Activated T-cell treated with anti-CD3 and anti-CD28 coated beads, Interleukin-2, amount 50 U/mL, for 24 hours (primary cell): ENCODE measurements around the gene SLTM.
A peak's percentile ranks its signal among the peaks of the same experiment; 100 is the strongest.
"Not testable (repeated sequence)": the region's sequence is repeated elsewhere in the genome, so short reads cannot be mapped to it uniquely, and the experiment has no call there.

Experiments
- DNase-seq: peaks from one replicate; pipeline ENCODE4 v3.0.0-alpha.2; 2020
- H3K27ac Mint-ChIP-seq: 2 replicates; pipeline ENCODE4 v1.8.0; 2020; ENCODE audit warnings: mild to moderate bottlenecking, mixed read lengths
- H3K27me3 Mint-ChIP-seq: 2 replicates; pipeline ENCODE4 v1.8.0; 2020; ENCODE audit warnings: mixed read lengths
- H3K36me3 Mint-ChIP-seq: 2 replicates; pipeline ENCODE4 v1.8.0; 2020; ENCODE audit warnings: low read depth, mixed read lengths
- H3K4me1 Mint-ChIP-seq: 2 replicates; pipeline ENCODE4 v1.8.0; 2020; ENCODE audit warnings: low read depth, mixed read lengths
- H3K4me3 Mint-ChIP-seq: 2 replicates; pipeline ENCODE4 v1.8.0; 2020; ENCODE audit warnings: mild to moderate bottlenecking, moderate library complexity, mixed read lengths
- H3K9me3 Mint-ChIP-seq: 2 replicates; pipeline ENCODE4 v1.8.0; 2020; ENCODE audit warnings: mixed read lengths

The SLTM gene

DNA sequence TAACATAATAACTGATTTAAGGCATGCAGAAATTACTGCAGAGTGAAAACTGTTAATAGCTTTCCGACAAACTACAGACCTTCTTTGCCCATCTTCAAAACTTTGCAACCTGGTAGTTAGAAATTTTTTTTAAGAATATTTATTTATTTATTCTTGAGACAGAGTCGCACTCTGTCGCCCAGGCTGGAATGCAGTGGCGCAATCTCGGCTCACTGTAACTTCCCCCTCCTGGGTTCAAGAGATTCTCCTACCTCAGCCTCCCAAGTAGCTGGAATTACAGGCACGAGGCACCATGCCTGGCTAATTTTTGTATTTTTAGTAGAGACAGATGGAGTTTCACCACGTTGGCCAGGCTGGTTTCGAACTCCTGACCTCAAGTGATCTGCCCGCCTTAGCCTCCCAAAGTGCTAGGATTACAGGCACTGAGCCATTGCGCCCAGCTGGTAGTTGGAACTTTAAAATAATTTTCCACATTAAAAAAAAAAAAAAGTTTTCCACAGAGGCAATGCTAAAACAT, 15.8 kb downstream of the SLTM start:
- H3K9me3 Mint-ChIP-seq, H3K27ac Mint-ChIP-seq, DNase-seq, H3K4me3 Mint-ChIP-seq, H3K27me3 Mint-ChIP-seq: not testable (repeated sequence)
- peaks cover 35% of the 10 kb centered on the region for H3K4me1 Mint-ChIP-seq
- H3K36me3 Mint-ChIP-seq = peaks cover 72% of the 10 kb centered on the region

- Mint-ChIP-seq H3K27me3 (no peaks in the 10 kb centered on the region), H3K4me1 (peaks cover 35% of the 10 kb centered on the region), H3K4me3 (no peak overlapping the region), H3K9me3 (no peaks in the 10 kb centered on the region), H3K36me3 (peaks cover 79% of the 10 kb centered on the region), H3K27ac (no peak overlapping the region)
- DNase-seq = no peak
These were observed 16.5 kb downstream of the SLTM start for GRCh38 chr15:58916962-58917361.

DNA sequence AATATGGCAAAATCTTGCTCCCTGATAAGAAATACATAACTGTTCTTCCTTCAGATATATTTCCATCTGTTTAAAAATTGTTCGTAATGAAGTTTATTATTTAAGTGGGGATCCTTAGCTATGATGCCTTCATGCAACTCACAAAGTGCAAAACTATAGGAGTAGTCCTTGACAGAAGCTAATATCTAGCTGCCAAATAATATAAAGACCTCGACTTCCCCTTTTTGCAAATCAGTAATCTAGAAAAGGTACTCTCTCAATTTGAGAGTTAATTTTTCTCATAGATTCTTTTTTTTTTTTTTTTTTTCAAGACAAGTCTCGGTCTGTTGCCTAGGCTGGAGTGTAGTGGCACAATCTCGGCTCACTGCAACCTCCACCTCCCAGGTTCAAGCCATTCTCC, 23.0 kb downstream of the SLTM start:
- peaks cover 60% of the 10 kb centered on the region for H3K4me1 Mint-ChIP-seq
- H3K27me3 Mint-ChIP-seq = no peaks in the 10 kb centered on the region
- H3K36me3 Mint-ChIP-seq = peaks cover 91% of the 10 kb centered on the region
- no peak for DNase-seq
- no peak overlapping the region for H3K27ac Mint-ChIP-seq
- no peak overlapping the region for H3K4me3 Mint-ChIP-seq
- H3K9me3 Mint-ChIP-seq = no peaks in the 10 kb centered on the region

DNA sequence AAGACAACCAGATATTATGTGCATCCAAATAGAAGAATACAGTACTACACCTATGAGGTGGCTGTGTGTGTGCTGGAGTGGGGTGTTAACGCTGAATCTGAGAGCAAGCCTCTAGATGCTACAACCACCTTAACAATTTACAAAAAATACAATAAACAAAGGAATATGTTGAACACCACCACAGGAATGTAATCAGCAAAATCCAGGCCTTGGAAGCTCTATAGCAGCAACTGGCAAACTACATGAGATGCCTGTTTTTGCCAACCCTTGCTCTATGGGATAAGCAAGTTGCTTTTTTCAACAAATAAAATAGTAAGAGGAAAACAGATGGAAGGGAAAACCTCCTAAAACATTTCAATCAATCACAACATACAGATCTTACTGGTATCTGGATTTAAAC, 23.9 kb downstream of the SLTM start:
- Mint-ChIP-seq H3K27me3 (no peaks in the 10 kb centered on the region), H3K4me1 (peaks cover 57% of the 10 kb centered on the region), H3K4me3 (no peak overlapping the region), H3K36me3 (peaks cover 91% of the 10 kb centered on the region), H3K9me3 (no peaks in the 10 kb centered on the region), H3K27ac (peak overlapping the region; percentile 37)
- DNase-seq = no peak

GRCh38 chr15:58908550-58909309, 24.7 kb downstream of the SLTM start:
- H3K27ac Mint-ChIP-seq = peak overlapping the region; percentile 68
- no peaks in the 10 kb centered on the region for H3K9me3 Mint-ChIP-seq

DNA sequence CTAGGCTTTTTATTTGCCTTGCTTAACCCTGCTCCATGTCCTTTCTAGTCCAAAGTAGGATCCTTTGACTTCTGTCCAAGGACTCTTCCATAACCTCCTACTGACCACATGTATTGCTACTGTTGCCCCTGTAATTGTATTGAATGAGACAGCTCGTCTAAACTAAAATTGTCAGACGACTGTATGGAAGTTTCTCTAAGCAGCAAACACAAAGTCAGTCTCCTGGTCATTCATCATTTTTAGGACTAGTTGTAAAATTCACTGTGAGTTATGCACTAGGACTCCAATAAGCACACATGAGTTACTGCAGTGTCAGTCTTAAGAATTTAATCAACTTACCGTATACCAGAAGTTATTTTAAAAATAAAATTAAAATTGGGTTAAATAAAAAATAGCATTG, 32.8 kb downstream of the SLTM start:
- DNase-seq = no peak
- peaks cover 84% of the 10 kb centered on the region for H3K36me3 Mint-ChIP-seq
- no peak overlapping the region for H3K27ac Mint-ChIP-seq
- H3K4me1 Mint-ChIP-seq = peaks cover 15% of the 10 kb centered on the region
- H3K27me3 Mint-ChIP-seq = no peaks in the 10 kb centered on the region
- H3K4me3 Mint-ChIP-seq = no peak overlapping the region
- H3K9me3 Mint-ChIP-seq = no peaks in the 10 kb centered on the region

More at GRCh38 chr15:58908550-58909309, 24.7 kb downstream of the SLTM start:
- Mint-ChIP-seq H3K27me3 (no peaks in the 10 kb centered on the region), H3K36me3 (peaks cover 90% of the 10 kb centered on the region), H3K4me3 (no peak overlapping the region), H3K4me1 (peaks cover 50% of the 10 kb centered on the region)
- DNase-seq = no peak

DNA sequence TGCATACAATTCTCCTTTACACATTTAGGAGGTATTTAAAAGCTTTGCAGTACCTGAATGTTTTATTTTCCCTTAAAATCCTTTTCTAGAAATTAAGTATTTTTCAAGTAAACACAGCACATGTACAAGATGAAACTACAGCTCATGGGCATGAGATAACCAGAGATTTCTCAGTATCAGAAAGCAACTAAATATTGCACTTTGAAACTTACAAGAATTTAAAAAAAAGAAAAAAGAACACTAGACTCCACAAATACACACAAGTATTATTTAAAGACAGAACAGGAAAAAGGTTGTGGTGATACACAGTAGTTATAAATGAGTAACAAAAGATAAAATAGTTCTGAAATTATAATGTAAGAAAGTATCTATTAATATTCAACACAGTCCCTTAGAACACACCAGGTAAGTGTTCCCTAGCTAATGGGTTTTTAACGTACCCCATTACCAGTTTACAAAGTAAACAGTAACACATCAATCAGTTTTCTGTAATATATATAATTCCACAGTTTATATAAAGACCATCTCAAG, 35.3 kb downstream of the SLTM start:
- no peak overlapping the region for H3K27ac Mint-ChIP-seq
- H3K4me1 Mint-ChIP-seq = peaks cover 15% of the 10 kb centered on the region
- no peak for DNase-seq
- no peaks in the 10 kb centered on the region for H3K9me3 Mint-ChIP-seq
- H3K4me3 Mint-ChIP-seq = no peak overlapping the region
- peaks cover 91% of the 10 kb centered on the region for H3K36me3 Mint-ChIP-seq
- no peaks in the 10 kb centered on the region for H3K27me3 Mint-ChIP-seq

DNA sequence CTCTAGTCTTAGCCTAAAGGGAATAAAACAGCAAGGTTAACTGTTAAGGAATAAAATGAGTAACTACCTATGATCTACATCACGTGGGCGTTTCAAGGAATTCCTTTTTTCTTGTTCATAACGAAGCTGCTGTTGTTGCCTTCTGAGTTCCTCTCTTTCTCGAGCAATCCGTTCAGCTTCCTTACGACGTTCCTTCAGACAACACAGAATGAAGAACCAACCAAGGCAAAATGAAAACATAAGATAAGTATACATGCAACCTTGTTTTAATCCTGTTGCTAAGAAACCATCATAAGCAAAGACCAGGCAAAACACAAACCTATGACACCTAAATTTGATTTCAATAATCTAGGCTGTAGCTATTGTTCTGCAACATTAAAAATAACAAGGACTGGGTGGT, 44.1 kb downstream of the SLTM start:
- no peaks in the 10 kb centered on the region for H3K9me3 Mint-ChIP-seq
- peak overlapping the region; percentile 82 for H3K27ac Mint-ChIP-seq
- DNase-seq = no peak
- H3K4me1 Mint-ChIP-seq = peaks cover 7% of the 10 kb centered on the region
- H3K36me3 Mint-ChIP-seq = peaks cover 96% of the 10 kb centered on the region
- H3K27me3 Mint-ChIP-seq = no peaks in the 10 kb centered on the region
- H3K4me3 Mint-ChIP-seq = no peak overlapping the region

DNA sequence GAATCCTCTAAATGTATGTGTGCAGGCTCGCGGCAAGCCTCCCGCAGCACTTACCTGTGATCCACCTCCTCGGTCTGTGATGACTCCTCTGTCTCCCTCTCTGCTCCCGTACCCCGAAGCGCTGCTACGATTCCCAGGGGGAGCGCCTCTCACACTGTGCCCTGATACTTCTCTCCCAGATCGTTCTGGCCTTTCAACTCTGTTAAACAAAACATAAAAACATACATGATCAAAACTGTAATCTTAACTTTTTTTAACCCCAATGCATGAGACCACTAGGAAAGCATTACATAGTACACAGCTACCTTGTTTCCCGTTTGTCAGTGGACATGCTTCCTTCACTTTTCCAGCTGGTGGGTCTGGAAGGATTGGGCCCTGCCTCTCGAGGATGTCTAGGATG, 46.6 kb downstream of the SLTM start:
- no peaks in the 10 kb centered on the region for H3K9me3 Mint-ChIP-seq
- H3K27ac Mint-ChIP-seq = peak overlapping the region; percentile 42
- H3K4me1 Mint-ChIP-seq = peaks cover 7% of the 10 kb centered on the region
- H3K36me3 Mint-ChIP-seq = peaks cover 96% of the 10 kb centered on the region
- no peaks in the 10 kb centered on the region for H3K27me3 Mint-ChIP-seq
- DNase-seq = no peak
- no peak overlapping the region for H3K4me3 Mint-ChIP-seq

GRCh38 chr15:58883926-58884325, 49.6 kb downstream of the SLTM start:
- not testable (repeated sequence) for H3K9me3 Mint-ChIP-seq, H3K4me3 Mint-ChIP-seq, H3K4me1 Mint-ChIP-seq, DNase-seq, H3K27ac Mint-ChIP-seq, H3K27me3 Mint-ChIP-seq
- H3K36me3 Mint-ChIP-seq = peaks cover 97% of the 10 kb centered on the region

GRCh38 chr15:58882243-58882642, 51.2 kb downstream of the SLTM start:
- DNase-seq = no peak
- peaks cover 96% of the 10 kb centered on the region for H3K36me3 Mint-ChIP-seq
- H3K27ac Mint-ChIP-seq = peak overlapping the region; percentile 64
- no peaks in the 10 kb centered on the region for H3K27me3 Mint-ChIP-seq
- no peaks in the 10 kb centered on the region for H3K9me3 Mint-ChIP-seq
- H3K4me1 Mint-ChIP-seq = no peaks in the 10 kb centered on the region
- H3K4me3 Mint-ChIP-seq = no peak overlapping the region

DNA sequence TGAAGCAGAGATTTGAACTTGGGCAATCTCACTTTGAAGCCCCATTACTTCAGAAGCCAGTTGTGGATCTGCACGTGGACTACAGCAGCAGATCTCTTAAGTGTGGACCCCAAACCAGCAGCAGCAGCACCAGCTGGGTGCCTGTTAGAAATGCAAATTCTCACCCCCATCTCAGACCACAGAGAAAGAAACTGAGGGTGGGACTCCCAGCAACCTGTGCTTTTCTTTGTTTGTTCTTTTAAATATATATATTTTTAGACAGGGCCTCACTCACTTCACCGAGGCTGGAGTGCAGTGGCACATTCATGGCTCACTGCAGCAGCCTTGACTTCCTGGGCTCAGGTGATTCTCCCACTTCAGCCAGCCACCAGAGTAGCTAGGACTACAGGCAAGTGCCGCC, 53.2 kb downstream of the SLTM start:
- Mint-ChIP-seq H3K27me3 (no peaks in the 10 kb centered on the region), H3K36me3 (peaks cover 89% of the 10 kb centered on the region), H3K4me1 (no peaks in the 10 kb centered on the region), H3K27ac (no peak overlapping the region), H3K9me3 (no peaks in the 10 kb centered on the region), H3K4me3 (no peak overlapping the region)
- no peak for DNase-seq

GRCh38 chr15:58877999-58878825, 55.3 kb downstream of the SLTM start:
- Mint-ChIP-seq H3K4me1 (peaks cover 4% of the 10 kb centered on the region), H3K36me3 (peaks cover 68% of the 10 kb centered on the region), H3K9me3 (no peaks in the 10 kb centered on the region), H3K27ac (peak overlapping the region; percentile 67), H3K27me3 (no peaks in the 10 kb centered on the region), H3K4me3 (no peak overlapping the region)
- DNase-seq = no peak

DNA sequence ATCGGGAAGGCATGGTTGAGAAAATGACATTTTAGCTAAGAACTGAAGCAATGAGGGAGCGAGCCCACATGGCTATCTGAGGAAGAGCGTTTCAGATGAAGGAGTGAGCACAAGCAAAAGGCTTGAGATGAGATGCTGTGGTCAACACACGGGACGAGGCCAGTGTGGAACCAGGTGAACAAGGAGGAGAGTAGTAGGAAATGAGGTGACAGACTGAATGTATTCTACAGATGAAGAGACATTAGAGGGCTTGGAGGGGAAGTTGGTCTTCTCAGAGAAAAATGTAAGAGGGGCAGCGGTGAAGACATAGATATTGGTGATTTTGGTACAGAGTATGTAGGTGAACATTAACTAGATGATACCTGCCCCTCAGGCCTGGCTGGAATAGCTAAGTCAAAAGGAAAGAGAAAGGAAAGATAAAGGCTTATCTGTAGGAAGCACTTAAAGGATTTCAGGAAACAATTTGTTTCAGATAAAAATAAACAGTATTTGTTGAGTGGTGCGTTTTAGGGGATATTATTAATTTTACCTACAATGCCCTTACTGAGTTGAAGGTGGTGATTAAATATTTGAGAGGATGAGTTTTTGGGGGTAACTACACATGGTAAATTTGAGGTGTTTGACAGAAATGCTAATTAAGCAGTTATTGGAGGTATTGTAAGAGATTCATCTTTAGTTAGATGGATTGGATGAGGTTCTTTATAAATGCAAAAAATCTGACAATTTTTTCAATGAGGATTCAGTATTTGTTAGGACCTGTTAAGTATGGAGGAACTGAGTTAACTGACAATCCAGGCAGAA, 57.0 kb downstream of the SLTM start:
- H3K36me3 Mint-ChIP-seq = peaks cover 53% of the 10 kb centered on the region
- no peak overlapping the region for H3K4me3 Mint-ChIP-seq
- no peak overlapping the region for H3K27ac Mint-ChIP-seq
- no peak for DNase-seq
- H3K4me1 Mint-ChIP-seq = peaks cover 5% of the 10 kb centered on the region
- H3K27me3 Mint-ChIP-seq = no peaks in the 10 kb centered on the region
- H3K9me3 Mint-ChIP-seq = no peaks in the 10 kb centered on the region
